GM12878 (cell line): ENCODE results near the gene FZR1. TPM values are rescaled to one million over a fixed set of nuclear protein-coding genes. Genes with fewer than 3 reads are reported as not detected.

Source experiments
- ATAC-seq: fragments of 200-7000 bp; cut with Tn5 transposase; 3 replicates; pipeline ENCODE4 v1.9.1; 2020; ENCODE audit warnings: mild to moderate bottlenecking, moderate library complexity
- BruUV-seq: library from RNA; stranded (reverse); fragments of 400-500 nt; replicated peaks from 2 replicates; lab custom pipeline; 2021; lab: Mats Ljungman, UMichigan
- CTCF ChIA-PET: fragments of 300-600 bp; sonication (Branson Sonifier 250); formaldehyde crosslinking; extraction: SDS; loops from one replicate; lab custom pipeline; 2021; ENCODE audit warnings: inconsistent platforms; lab: Yijun Ruan, JAX
- POLR2A ChIA-PET: fragments of 350-600 bp; formaldehyde crosslinking; extraction: SDS; loops from one replicate; lab custom pipeline; 2021; ENCODE audit warnings: inconsistent platforms; lab: Charles Lee
- RAD21 ChIA-PET: fragments of 300-600 bp; sonication (Branson Sonifier 250); formaldehyde crosslinking; loops from one replicate; lab custom pipeline; 2023; ENCODE audit warnings: antibody characterized with exemption; ENCODE audit not compliant: unreplicated experiment; lab: Charles Lee
- SMC1A ChIA-PET: fragments of 300-600 bp; sonication (Branson Sonifier 250); formaldehyde crosslinking; loops from one replicate; lab custom pipeline; 2023; ENCODE audit not compliant: unreplicated experiment, uncharacterized antibody; lab: Charles Lee
- DNase-seq: peaks from one replicate; pipeline ENCODE4 v3.0.0-alpha.2; 2011; ENCODE audit warnings: low read depth, low spot score
- FAIRE-seq: peaks from 3 replicates; lab custom pipeline; 2011; peaks lifted over from hg19 to GRCh38; lab: Jason Lieb, UNC
- H2AFZ ChIP-seq: 2 replicates; pipeline ENCODE4 v1.6.0; 2011; ENCODE audit warnings: low read depth, low read length, control low read depth; ENCODE audit not compliant: control insufficient read depth
- H3K27ac ChIP-seq: 2 replicates; pipeline ENCODE4 v1.5.1; 2011; ENCODE audit warnings: control low read depth; ENCODE audit not compliant: control insufficient read depth, insufficient read depth
- H3K27me3 ChIP-seq, 2 experiments: replicated peaks in 1 of 2; 2 replicates each; pipeline versions ENCODE4 v1.6.0 to v1.6.1; 2011; ENCODE audit warnings: low read length in 1 of 2; ENCODE audit not compliant: control insufficient read depth in 2 of 2, insufficient read depth in 2 of 2
- H3K36me3 ChIP-seq, 2 experiments: 2 replicates each; pipeline ENCODE4 v1.5.1; 2011; ENCODE audit warnings: low read length in 1 of 2; ENCODE audit not compliant: control insufficient read depth in 2 of 2, insufficient read depth in 2 of 2
- H3K4me1 ChIP-seq: 2 replicates; pipeline ENCODE4 v1.6.1; 2011; ENCODE audit warnings: mild to moderate bottlenecking, low read length, moderate library complexity, mixed read lengths; ENCODE audit not compliant: control insufficient read depth, insufficient read depth
- H3K4me2 ChIP-seq: 2 replicates; pipeline ENCODE4 v1.6.0; 2011; ENCODE audit warnings: control low read depth; ENCODE audit not compliant: control insufficient read depth, insufficient read depth
- H3K4me3 ChIP-seq: fragments of 200-600 bp; sonication (generic); 2 replicates; pipeline ENCODE4 v1.5.1; 2016
- H3K79me2 ChIP-seq: 2 replicates; pipeline ENCODE4 v1.6.0; 2011; ENCODE audit warnings: low read length; ENCODE audit not compliant: control insufficient read depth, insufficient read depth
- H3K9ac ChIP-seq: 2 replicates; pipeline ENCODE4 v1.8.0; 2011; ENCODE audit warnings: low read length, control low read depth, mixed read lengths; ENCODE audit not compliant: control insufficient read depth, insufficient read depth
- H3K9me3 ChIP-seq: replicated peaks from 3 replicates; pipeline ENCODE4 v1.5.1; 2011; ENCODE audit warnings: mild to moderate bottlenecking, low read length; ENCODE audit not compliant: control insufficient read depth, insufficient read depth
- H4K20me1 ChIP-seq: 2 replicates; pipeline ENCODE4 v1.6.0; 2011; ENCODE audit not compliant: control insufficient read depth, insufficient read depth
- CREB1 ChIP-seq: IDR thresholded peaks from 2 replicates; pipeline ENCODE4 v1.6.1; 2012; ENCODE audit warnings: low read depth, mild to moderate bottlenecking, inconsistent platforms
- CTCF ChIP-seq, 3 experiments: IDR thresholded peaks in 2 of 3; conservative IDR thresholded peaks in 1 of 3; 2 replicates each; pipeline ENCODE4 v1.5.1; 2011; ENCODE audit warnings: low read depth in 3 of 3, low read length in 3 of 3, mild to moderate bottlenecking in 3 of 3, control low read depth in 2 of 3, moderate library complexity in 2 of 3, inconsistent platforms in 1 of 3, mixed read lengths in 1 of 3; ENCODE audit not compliant: control insufficient read depth in 2 of 3, insufficient read depth in 1 of 3; ENCODE audit errors: extremely low read depth in 1 of 3
- ESRRA ChIP-seq: IDR thresholded peaks from 2 replicates; pipeline ENCODE4 v1.6.1; 2012; ENCODE audit warnings: mild to moderate bottlenecking, low read length, improper control_type of control experiment
- FOS ChIP-seq: IDR thresholded peaks from 3 replicates; pipeline ENCODE4 v1.6.1; 2011; ENCODE audit warnings: borderline replicate concordance; ENCODE audit not compliant: insufficient read length; ENCODE audit errors: extremely low read depth
- FOXK2 ChIP-seq: fragments of 450-650 bp; IDR thresholded peaks from 2 replicates; pipeline ENCODE4 v1.6.1; 2017; ENCODE audit warnings: mild to moderate bottlenecking, moderate library complexity
- FOXM1 ChIP-seq: IDR thresholded peaks from 2 replicates; pipeline ENCODE4 v1.6.1; 2012; ENCODE audit warnings: low read depth, mild to moderate bottlenecking, inconsistent platforms, low read length, moderate library complexity
- HDAC6 ChIP-seq: fragments of 200-600 bp; sonication (generic); IDR thresholded peaks from one replicate; pipeline ENCODE4 v1.8.0; 2017; ENCODE audit warnings: antibody characterized with exemption; ENCODE audit not compliant: unreplicated experiment
- KDM1A ChIP-seq: fragments of 200-600 bp; sonication (generic); IDR thresholded peaks from 2 replicates; pipeline ENCODE4 v1.6.1; 2016; ENCODE audit warnings: borderline replicate concordance
- KLF5 ChIP-seq: fragments of 450-650 bp; IDR thresholded peaks from 2 replicates; pipeline ENCODE4 v1.6.1; 2014; ENCODE audit warnings: mild to moderate bottlenecking; ENCODE audit not compliant: partially characterized antibody
- NFYA ChIP-seq: IDR thresholded peaks from 2 replicates; pipeline ENCODE4 v1.6.1; 2011; ENCODE audit warnings: low read depth, mild to moderate bottlenecking, low read length, improper control_type of control experiment, borderline replicate concordance
- RCOR1 ChIP-seq: conservative IDR thresholded peaks from 2 replicates; pipeline ENCODE4 v1.6.1; 2012; ENCODE audit warnings: low read depth, low read length, improper control_type of control experiment
- SMAD1 ChIP-seq: fragments of 450-650 bp; IDR thresholded peaks from 2 replicates; pipeline ENCODE4 v1.6.1; 2018; ENCODE audit warnings: mild to moderate bottlenecking, low read depth; ENCODE audit not compliant: partially characterized antibody
- SREBF2 ChIP-seq: IDR thresholded peaks from 2 replicates; pipeline ENCODE4 v1.6.1; 2012; ENCODE audit warnings: mild to moderate bottlenecking, low read length
- TCF12 ChIP-seq: IDR thresholded peaks from 2 replicates; pipeline ENCODE4 v1.6.1; 2011; ENCODE audit warnings: low read depth, mild to moderate bottlenecking, low read length
- YBX1 ChIP-seq: fragments of 450-650 bp; IDR thresholded peaks from 2 replicates; pipeline ENCODE4 v1.6.1; 2016; ENCODE audit warnings: antibody characterized with exemption
- YY1 ChIP-seq: IDR thresholded peaks from 2 replicates; pipeline ENCODE4 v1.6.1; 2011; ENCODE audit warnings: low read depth, mild to moderate bottlenecking, low read length
- ZNF24 ChIP-seq: fragments of 450-650 bp; IDR thresholded peaks from 2 replicates; pipeline ENCODE4 v1.6.1; 2017; ENCODE audit warnings: antibody characterized with exemption, mild to moderate bottlenecking
- ZNF384 ChIP-seq: IDR thresholded peaks from 2 replicates; pipeline ENCODE4 v1.6.1; 2012; ENCODE audit warnings: low read depth, mild to moderate bottlenecking, low read length, improper control_type of control experiment, borderline replicate concordance
- ZSCAN29 ChIP-seq: fragments of 450-650 bp; IDR thresholded peaks from 2 replicates; pipeline ENCODE4 v1.6.1; 2017; ENCODE audit warnings: mild to moderate bottlenecking, moderate library complexity
- WGBS: methylation state at CpG from one replicate; pipeline ENCODE4 v1.1.6; 2016; ENCODE audit warnings: low lambda C conversion rate; ENCODE audit not compliant: insufficient replicate concordance, insufficient coverage; ENCODE audit errors: missing lambda C conversion rate; 5-methylcytosine and 5-hydroxymethylcytosine counted together
- in situ Hi-C: fragments of 300-500 bp; cut with MboI; formaldehyde crosslinking; loops from 9 replicates; pipeline ENCODE4 v1.14.3; 2018; ENCODE audit warnings: mixed read lengths
- intact Hi-C: fragments of 100-400 bp; cut with micrococcal nuclease; formaldehyde crosslinking; loops from one replicate; pipeline ENCODE4 v1.14.2; 2022; ENCODE audit not compliant: unreplicated experiment
- polyA plus RNA-seq, 11 experiments: library from polyadenylated mRNA; depleted of rRNA in 4 of 11; unstranded in 6 of 11; stranded (reverse) in 5 of 11; fragments of >200 nt; fragmentation: Nextera tagmentation in 4 of 11; fragmentation: Illumina TruSeq in 1 of 11; extraction: Ambion mirVana in 4 of 11; extraction: Trizol in 1 of 11; gene quantifications; 1 replicate in 1 of 11; 2 replicates in 10 of 11; pipeline versions ENCODE4 v1.2.1 to v1.2.3, GENCODE V29; 2011 to 2016; ENCODE audit warnings: inconsistent platforms in 2 of 11, missing spikeins in 2 of 11, low read depth in 1 of 11
- total RNA-seq, 4 experiments: library from RNA; depleted of rRNA in 3 of 4; stranded (reverse); fragments of >200 nt in 3 of 4; fragmentation: Illumina TruSeq in 1 of 4; extraction: Trizol in 1 of 4; gene quantifications; 2 replicates each; pipeline versions ENCODE4 v1.2.1 to v1.2.3, GENCODE V29; 2013 to 2021
- TF ChIP-seq, protein P1 (sequence below): IDR thresholded peaks from 2 replicates; pipeline ENCODE4 v1.6.1; 2012; ENCODE audit warnings: low read depth, low read length, improper control_type of control experiment

FZR1 gene
- total and polyA plus RNA-seq, 10 of the 15 experiments (the other 5 are each of a cell fraction or from before 2014, with no cell fraction given) = 0.11 to 44.2 (median 29.3) TPM

DNA sequence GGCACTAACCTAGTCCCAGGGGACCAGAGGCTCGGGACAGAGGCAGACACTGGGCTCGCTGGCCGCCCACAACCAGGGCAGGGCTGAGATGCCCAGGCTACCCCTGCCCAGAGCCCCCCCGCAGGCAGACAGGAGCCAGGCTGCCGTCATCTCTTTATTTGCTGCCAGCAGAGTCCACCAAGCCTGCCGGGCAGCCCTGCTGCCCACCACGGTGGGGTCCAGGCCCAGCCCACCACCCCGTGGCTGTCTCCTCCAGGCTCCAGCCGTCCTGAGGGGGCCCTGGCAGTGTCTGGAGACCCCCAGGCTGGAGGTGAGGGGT is 37.9 kb downstream of the FZR1 start:
- no peak for TF ChIP-seq CREB1
- TF ChIP-seq CTCF (IDR thresholded peaks at IDR 0.05 in 2 of 3, conservative IDR thresholded peaks at IDR 0.05 in 1 of 3; ENCODE audit: control insufficient read depth in 2 of 3, extremely low read depth in 1 of 3, insufficient read depth in 1 of 3, low read depth in 3 of 3, low read length in 3 of 3) = no peak
- TF ChIP-seq YBX1 = no peak
- no peak for TF ChIP-seq RCOR1
- no peak for TF ChIP-seq FOXM1
- no peak for TF ChIP-seq ZSCAN29
- no peak for TF ChIP-seq SMAD1
- no peak for TF ChIP-seq KDM1A
- no peak for TF ChIP-seq YY1
- TF ChIP-seq NFYA = no peak
- no peak for TF ChIP-seq SREBF2
- TF ChIP-seq HDAC6 = no peak
- no peak for TF ChIP-seq KLF5
- TF ChIP-seq FOXK2 = no peak
- TF ChIP-seq TCF12 = no peak
- no peak for TF ChIP-seq ZNF384
- no peak for TF ChIP-seq ESRRA
- TF ChIP-seq, protein P1, sequence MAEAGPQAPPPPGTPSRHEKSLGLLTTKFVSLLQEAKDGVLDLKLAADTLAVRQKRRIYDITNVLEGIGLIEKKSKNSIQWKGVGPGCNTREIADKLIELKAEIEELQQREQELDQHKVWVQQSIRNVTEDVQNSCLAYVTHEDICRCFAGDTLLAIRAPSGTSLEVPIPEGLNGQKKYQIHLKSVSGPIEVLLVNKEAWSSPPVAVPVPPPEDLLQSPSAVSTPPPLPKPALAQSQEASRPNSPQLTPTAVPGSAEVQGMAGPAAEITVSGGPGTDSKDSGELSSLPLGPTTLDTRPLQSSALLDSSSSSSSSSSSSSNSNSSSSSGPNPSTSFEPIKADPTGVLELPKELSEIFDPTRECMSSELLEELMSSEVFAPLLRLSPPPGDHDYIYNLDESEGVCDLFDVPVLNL = no peak
- TF ChIP-seq FOS = no peak
- no peak for TF ChIP-seq ZNF24
- TF ChIP-seq, all 136 proteins: peak for 0
- no peak overlapping the region for H3K27ac ChIP-seq
- BruUV-seq = no TSS peak
- no peak overlapping the region for H2AFZ ChIP-seq
- H3K4me1 ChIP-seq = no peaks in the 10 kb centered on the region
- ChIA-PET RAD21 (no interaction called here), SMC1A (no interaction called here), CTCF (interaction anchor here (1.5 kb wide), 1 partner anchor 27 kb away, joined by 6 read pairs; no protein-coding TSS in a partner anchor), POLR2A (no interaction called here)
- no peak for ATAC-seq
- peaks cover 2 to 7% of the 10 kb centered on the region in 2 experiments; a peak in 3 of 4 replicates for H3K36me3 ChIP-seq
- H3K9ac ChIP-seq = no peak overlapping the region
- H4K20me1 ChIP-seq = no peaks in the 10 kb centered on the region
- no peaks in the 10 kb centered on the region for H3K27me3 ChIP-seq
- H3K79me2 ChIP-seq = no peaks in the 10 kb centered on the region
- no peak overlapping the region for H3K4me3 ChIP-seq
- no peak for FAIRE-seq
- WGBS = 89% methylated on average over 9 of the region's 9 CpGs
- DNase-seq = no peak
- intact Hi-C loops (no loop called here), in situ Hi-C loops (no loop called here)
- no peak overlapping the region for H3K4me2 ChIP-seq
- H3K9me3 ChIP-seq = no peaks in the 10 kb centered on the region
